Peyer's patch (tissue), 4 donors: ENCODE measurements around the gene NAA16. TPM values are rescaled to one million over a fixed set of nuclear protein-coding genes. Genes with fewer than 3 reads are reported as not detected.

Source experiments
- DNase-seq, 3 donors: peaks; one replicate each; pipeline ENCODE4 v3.0.0-alpha.2; 2017 to 2019
- H3K27ac ChIP-seq, 4 donors: fragments of 200-600 bp; sonication (generic); one replicate each; pipeline ENCODE4 v1.5.1; 2016 to 2019
- H3K27me3 ChIP-seq, 2 donors: fragments of 200-600 bp; sonication (generic); one replicate each; pipeline ENCODE4 v1.5.1; 2019
- H3K36me3 ChIP-seq, 3 donors: fragments of 200-600 bp; sonication (generic); one replicate each; pipeline ENCODE4 v1.5.1; 2016 to 2019
- H3K4me1 ChIP-seq, 4 donors: fragments of 200-600 bp; sonication (generic); one replicate each; pipeline ENCODE4 v1.5.1; 2016 to 2019
- H3K4me3 ChIP-seq, 4 donors: fragments of 200-600 bp; sonication (generic); 1 replicate in 3 of 4; 2 replicates in 1 of 4; pipeline ENCODE4 v1.5.1; 2016 to 2019; ENCODE audit warnings: mild to moderate bottlenecking in 1 of 4
- H3K9me3 ChIP-seq, 4 donors: fragments of 200-600 bp; sonication (generic); one replicate each; pipeline ENCODE4 v1.5.1; 2016 to 2019; ENCODE audit warnings: mild to moderate bottlenecking in 1 of 4
- CTCF ChIP-seq, 6 experiments: fragments of 450-650 bp in 4 of 6; fragments of 200-600 bp in 2 of 6; sonication (generic) in 1 of 6; IDR thresholded peaks; one replicate each; pipeline ENCODE4 v1.5.1; 2017 to 2019; ENCODE audit warnings: antibody characterized with exemption in 6 of 6, mild to moderate bottlenecking in 3 of 6, moderate library complexity in 1 of 6
- POLR2A ChIP-seq, 2 donors: fragments of 450-650 bp; IDR thresholded peaks; one replicate each; pipeline ENCODE4 v1.5.1; 2017; ENCODE audit warnings: antibody characterized with exemption in 2 of 2, mild to moderate bottlenecking in 2 of 2, moderate library complexity in 2 of 2
- total RNA-seq, 4 donors: library from RNA; depleted of rRNA; stranded (reverse); fragments of >200 nt; gene quantifications; one replicate each; pipeline ENCODE4 v1.1.0, GENCODE V29; 2016

The NAA16 gene
- total RNA-seq, 4 donors from 2014 or later: 11.6 to 74.3 (median 16.6) TPM

GRCh38 chr13:41405367-41405766 lies 94.3 kb downstream of the NAA16 start:
- TF ChIP-seq CTCF (IDR thresholded peaks at IDR 0.05) (no peak), POLR2A (IDR thresholded peaks at IDR 0.05) (no peak)
- no peak overlapping the region for H3K27ac ChIP-seq
- no peaks in the 10 kb centered on the region for H3K36me3 ChIP-seq
- H3K4me3 ChIP-seq: no peak overlapping the region
- H3K4me1 ChIP-seq: no peaks in the 10 kb centered on the region
- no peaks in the 10 kb centered on the region for H3K27me3 ChIP-seq
- H3K9me3 ChIP-seq: no peaks in the 10 kb centered on the region
- no peak for DNase-seq

- H3K9me3 ChIP-seq: no peaks in the 10 kb centered on the region
- H3K27ac ChIP-seq: no peak overlapping the region
- no peaks in the 10 kb centered on the region for H3K36me3 ChIP-seq
- H3K27me3 ChIP-seq: no peaks in the 10 kb centered on the region
- TF ChIP-seq POLR2A (IDR thresholded peaks at IDR 0.05): no peak
- no peak for TF ChIP-seq CTCF (IDR thresholded peaks at IDR 0.05)
- no peaks in the 10 kb centered on the region for H3K4me1 ChIP-seq
- no peak overlapping the region for H3K4me3 ChIP-seq
- no peak for DNase-seq
These were observed 96.3 kb downstream of the NAA16 start for GRCh38 chr13:41407380-41407779.

- DNase-seq: no peak
- no peak overlapping the region for H3K27ac ChIP-seq
- TF ChIP-seq POLR2A (IDR thresholded peaks at IDR 0.05): no peak
- no peak for TF ChIP-seq CTCF (IDR thresholded peaks at IDR 0.05)
- no peaks in the 10 kb centered on the region for H3K36me3 ChIP-seq
- no peaks in the 10 kb centered on the region for H3K4me1 ChIP-seq
- no peaks in the 10 kb centered on the region for H3K9me3 ChIP-seq
- H3K27me3 ChIP-seq: no peaks in the 10 kb centered on the region
- no peak overlapping the region for H3K4me3 ChIP-seq
These were observed 97.1 kb downstream of the NAA16 start for GRCh38 chr13:41408121-41408520.

GRCh38 chr13:41408746-41409145 lies 97.7 kb downstream of the NAA16 start:
- H3K36me3 ChIP-seq: no peaks in the 10 kb centered on the region
- TF ChIP-seq POLR2A (IDR thresholded peaks at IDR 0.05) (no peak), CTCF (IDR thresholded peaks at IDR 0.05) (no peak)
- no peaks in the 10 kb centered on the region for H3K4me1 ChIP-seq

GRCh38 chr13:41409611-41410010 lies 98.5 kb downstream of the NAA16 start:
- Histone ChIP-seq H3K4me1 (no peaks in the 10 kb centered on the region), H3K27me3 (no peaks in the 10 kb centered on the region), H3K27ac (no peak overlapping the region), H3K36me3 (no peaks in the 10 kb centered on the region), H3K9me3 (no peaks in the 10 kb centered on the region), H3K4me3 (no peak overlapping the region)
- DNase-seq: no peak
- TF ChIP-seq CTCF (IDR thresholded peaks at IDR 0.05): no peak
- TF ChIP-seq POLR2A (IDR thresholded peaks at IDR 0.05): no peak

More at GRCh38 chr13:41408746-41409145, 97.7 kb downstream of the NAA16 start:
- H3K27ac ChIP-seq: no peak overlapping the region
- DNase-seq: no peak
- no peak overlapping the region for H3K4me3 ChIP-seq
- H3K9me3 ChIP-seq: no peaks in the 10 kb centered on the region
- H3K27me3 ChIP-seq: no peaks in the 10 kb centered on the region

- no peak overlapping the region for H3K4me3 ChIP-seq
- no peak for DNase-seq
- no peak overlapping the region for H3K27ac ChIP-seq
- H3K9me3 ChIP-seq: no peaks in the 10 kb centered on the region
- H3K36me3 ChIP-seq: no peaks in the 10 kb centered on the region
- no peaks in the 10 kb centered on the region for H3K27me3 ChIP-seq
- TF ChIP-seq POLR2A (IDR thresholded peaks at IDR 0.05) (no peak), CTCF (IDR thresholded peaks at IDR 0.05) (no peak)
- no peaks in the 10 kb centered on the region for H3K4me1 ChIP-seq
These were observed 100.0 kb downstream of the NAA16 start for GRCh38 chr13:41411060-41411459.
